ENCODE results near the gene SLC9A7. TPM values are rescaled to one million over a fixed set of nuclear protein-coding genes. Genes with fewer than 3 reads are reported as not detected.

SLC9A7 gene
- total RNA-seq, 4 donors from 2014 or later = 2.8 to 10.7 (median 3.3) TPM

DNA sequence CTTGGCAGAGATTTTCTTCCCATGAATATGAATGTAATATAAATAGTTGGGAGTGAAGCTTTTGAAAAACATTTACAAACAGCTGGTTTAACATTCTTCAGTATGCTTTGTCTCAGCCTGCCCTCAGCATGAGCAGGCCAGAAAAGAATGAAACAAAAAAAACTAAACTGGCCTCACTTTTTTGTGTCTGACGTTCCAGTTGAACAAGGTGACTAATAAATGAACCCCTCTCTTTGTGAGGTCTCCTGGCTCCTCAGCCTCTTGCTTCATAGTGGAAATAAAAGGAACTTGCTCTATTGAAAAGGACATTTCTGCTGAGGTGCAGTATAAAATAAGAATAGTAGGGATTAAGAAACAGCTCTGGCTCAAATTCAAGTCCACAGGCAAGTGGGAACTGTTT lies 176.0 kb downstream of the SLC9A7 start:
- Histone ChIP-seq H3K36me3 (no peaks in the 10 kb centered on the region), H3K27me3 (no peaks in the 10 kb centered on the region), H3K4me3 (no peak overlapping the region), H3K9me3 (no peaks in the 10 kb centered on the region), H3K4me1 (peaks cover 17 to 29% (median 17%) of the 10 kb centered on the region in 4 donors), H3K27ac (replicated peaks in 1 of 4) (peak overlapping the region; percentile 17 to 67 (median 56))
- peak in 1 of 2 donors; percentile 23 for TF ChIP-seq POLR2AphosphoS5 (IDR thresholded peaks at IDR 0.05)
- no peak for TF ChIP-seq EP300 (IDR thresholded peaks at IDR 0.05)
- no peak for DNase-seq (ENCODE audit: extremely low spot score)
- WGBS = 20% methylated on average over 1 of the region's 1 CpG
- intact Hi-C loops (cut with DNase I) = no loop called here

DNA sequence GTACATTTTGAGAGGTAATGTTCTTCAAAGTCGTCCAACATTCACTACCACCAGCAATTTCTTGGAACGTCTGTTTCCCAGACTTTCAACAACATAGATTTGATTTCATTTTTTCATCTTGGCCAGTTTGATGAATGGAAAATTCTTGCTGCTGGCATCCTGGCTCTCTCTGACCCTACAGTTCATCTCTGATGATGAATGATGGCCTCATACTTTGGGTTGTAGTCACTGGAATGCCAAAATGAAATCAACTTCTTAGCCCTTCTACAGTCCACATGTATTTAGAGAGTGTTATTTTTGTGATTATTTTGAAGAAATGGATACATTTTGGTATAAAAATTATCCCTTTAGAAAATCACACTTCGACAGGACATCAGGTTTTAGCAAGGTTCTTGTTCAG lies 176.6 kb downstream of the SLC9A7 start:
- no peak overlapping the region for H3K4me3 ChIP-seq
- H3K27ac ChIP-seq (replicated peaks in 1 of 4) = peak overlapping the region; percentile 17 to 67 (median 56)
- no peaks in the 10 kb centered on the region for H3K27me3 ChIP-seq
- no peaks in the 10 kb centered on the region for H3K36me3 ChIP-seq
- no peak for DNase-seq (ENCODE audit: extremely low spot score)
- peaks cover 14 to 26% (median 19%) of the 10 kb centered on the region in 4 donors for H3K4me1 ChIP-seq
- no peaks in the 10 kb centered on the region for H3K9me3 ChIP-seq
- TF ChIP-seq POLR2AphosphoS5 (IDR thresholded peaks at IDR 0.05) (no peak), POLR2A (IDR thresholded peaks at IDR 0.05; ENCODE audit: low read depth) (no peak), EP300 (IDR thresholded peaks at IDR 0.05) (no peak)
- TF ChIP-seq, protein P1, sequence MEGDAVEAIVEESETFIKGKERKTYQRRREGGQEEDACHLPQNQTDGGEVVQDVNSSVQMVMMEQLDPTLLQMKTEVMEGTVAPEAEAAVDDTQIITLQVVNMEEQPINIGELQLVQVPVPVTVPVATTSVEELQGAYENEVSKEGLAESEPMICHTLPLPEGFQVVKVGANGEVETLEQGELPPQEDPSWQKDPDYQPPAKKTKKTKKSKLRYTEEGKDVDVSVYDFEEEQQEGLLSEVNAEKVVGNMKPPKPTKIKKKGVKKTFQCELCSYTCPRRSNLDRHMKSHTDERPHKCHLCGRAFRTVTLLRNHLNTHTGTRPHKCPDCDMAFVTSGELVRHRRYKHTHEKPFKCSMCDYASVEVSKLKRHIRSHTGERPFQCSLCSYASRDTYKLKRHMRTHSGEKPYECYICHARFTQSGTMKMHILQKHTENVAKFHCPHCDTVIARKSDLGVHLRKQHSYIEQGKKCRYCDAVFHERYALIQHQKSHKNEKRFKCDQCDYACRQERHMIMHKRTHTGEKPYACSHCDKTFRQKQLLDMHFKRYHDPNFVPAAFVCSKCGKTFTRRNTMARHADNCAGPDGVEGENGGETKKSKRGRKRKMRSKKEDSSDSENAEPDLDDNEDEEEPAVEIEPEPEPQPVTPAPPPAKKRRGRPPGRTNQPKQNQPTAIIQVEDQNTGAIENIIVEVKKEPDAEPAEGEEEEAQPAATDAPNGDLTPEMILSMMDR (IDR thresholded peaks at IDR 0.05) = no peak
- intact Hi-C loops (cut with DNase I) = no loop called here
- 44% methylated on average over 3 of the region's 3 CpGs for WGBS

DNA sequence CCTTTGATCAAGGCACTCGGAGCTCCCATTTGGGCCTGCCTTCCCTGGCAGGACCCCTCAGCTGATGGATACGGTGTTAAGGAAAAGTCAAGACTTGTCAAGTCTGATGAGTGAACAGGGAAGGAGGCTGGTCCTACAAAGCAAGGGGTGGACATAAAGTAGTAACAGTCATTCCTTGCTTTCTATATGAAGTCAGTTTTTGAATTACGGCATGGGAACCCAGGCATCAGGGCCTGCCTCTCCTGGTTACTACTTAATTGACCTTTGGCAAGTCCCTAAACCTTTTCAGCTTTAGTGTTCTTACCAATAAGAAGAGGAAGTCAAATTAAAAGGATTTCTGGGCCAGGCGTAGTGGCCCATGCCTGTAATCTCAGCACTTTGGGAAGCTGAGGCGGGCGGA lies 178.3 kb downstream of the SLC9A7 start:
- 89% methylated on average over 6 of the region's 6 CpGs for WGBS
- Histone ChIP-seq H3K27ac (replicated peaks in 1 of 4) (no peak overlapping the region), H3K4me3 (no peak overlapping the region), H3K9me3 (no peaks in the 10 kb centered on the region), H3K36me3 (no peaks in the 10 kb centered on the region), H3K27me3 (no peaks in the 10 kb centered on the region), H3K4me1 (peaks cover 13 to 23% (median 16%) of the 10 kb centered on the region in 4 donors)
- intact Hi-C loops (cut with DNase I) = no loop called here
- TF ChIP-seq POLR2AphosphoS5 (IDR thresholded peaks at IDR 0.05) (no peak), EP300 (IDR thresholded peaks at IDR 0.05) (no peak), POLR2A (IDR thresholded peaks at IDR 0.05; ENCODE audit: low read depth) (no peak)
- TF ChIP-seq, protein P1 (IDR thresholded peaks at IDR 0.05) = no peak
- DNase-seq (ENCODE audit: extremely low spot score) = no peak

DNA sequence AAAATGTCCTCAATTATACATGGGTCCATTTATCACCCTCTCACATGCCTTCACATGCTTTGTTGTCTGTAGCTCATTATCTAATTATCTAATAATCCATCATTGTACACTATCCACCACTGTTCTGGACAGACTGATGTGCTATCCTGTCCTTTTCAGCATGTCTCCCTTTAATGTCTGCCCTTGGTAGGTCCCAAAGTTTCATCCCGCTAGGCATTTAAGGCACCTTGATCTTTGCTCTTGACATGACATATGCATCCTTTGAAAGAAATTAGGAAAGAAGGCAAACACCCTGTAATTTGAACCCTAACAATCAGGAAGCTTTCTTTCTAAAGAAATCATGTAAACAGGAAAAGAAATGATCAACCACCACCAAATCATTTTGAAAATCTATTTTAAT lies 179.7 kb downstream of the SLC9A7 start:
- H3K9me3 ChIP-seq = no peaks in the 10 kb centered on the region
- H3K27ac ChIP-seq (replicated peaks in 1 of 4) = no peak overlapping the region
- H3K4me1 ChIP-seq = peaks cover 13 to 36% (median 28%) of the 10 kb centered on the region in 4 donors
- H3K27me3 ChIP-seq = peaks cover 0 to 9% (median 0%) of the 10 kb centered on the region in 4 donors
- 84% methylated on average over 1 of the region's 1 CpG for WGBS
- DNase-seq (ENCODE audit: extremely low spot score) = no peak
- intact Hi-C loops (cut with DNase I) = no loop called here
- H3K36me3 ChIP-seq = no peaks in the 10 kb centered on the region
- H3K4me3 ChIP-seq = no peak overlapping the region
- TF ChIP-seq POLR2A (IDR thresholded peaks at IDR 0.05; ENCODE audit: low read depth) = no peak

DNA sequence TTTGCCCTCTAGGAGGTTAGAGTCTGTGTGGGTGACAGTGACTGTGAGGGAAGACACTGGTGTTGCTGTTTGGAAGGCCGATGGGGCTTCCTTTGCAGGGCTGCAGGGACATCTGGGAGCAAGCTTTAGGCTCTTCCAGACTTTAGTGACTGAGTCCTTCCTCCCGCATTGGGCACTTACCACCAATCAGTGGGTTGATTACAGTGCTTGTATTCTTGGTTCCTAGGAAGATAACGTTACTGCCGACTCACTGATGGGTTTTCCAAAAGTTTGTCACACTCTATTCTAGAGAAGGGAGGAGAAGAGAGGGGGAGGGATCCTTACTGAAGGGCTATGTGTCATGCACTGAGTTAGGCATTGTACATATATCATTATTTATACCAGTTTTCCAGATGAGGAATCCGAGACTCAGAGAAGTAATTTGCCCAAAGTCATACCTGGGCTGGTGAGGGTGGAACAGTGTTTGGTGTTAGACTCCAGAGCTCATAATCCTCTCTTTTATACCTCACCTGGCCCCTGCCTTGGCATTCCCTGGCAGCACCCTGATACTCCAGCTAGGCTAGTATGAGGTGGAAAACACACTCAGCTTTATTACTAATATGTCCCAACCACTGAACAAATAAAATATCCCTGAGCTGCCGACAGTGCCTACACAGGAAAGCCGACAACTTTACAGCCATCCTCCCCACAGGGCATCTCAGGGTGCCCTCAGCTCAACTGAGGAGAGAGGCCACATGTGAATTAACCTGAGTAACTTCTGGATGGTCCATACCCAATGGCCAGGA lies 181.5 kb downstream of the SLC9A7 start:
- Histone ChIP-seq H3K36me3 (no peaks in the 10 kb centered on the region), H3K4me3 (no peak overlapping the region), H3K9me3 (peaks cover 0 to 8% (median 0%) of the 10 kb centered on the region in 4 donors), H3K27me3 (peaks cover 0 to 9% (median 0%) of the 10 kb centered on the region in 4 donors), H3K4me1 (peaks cover 7 to 29% (median 22%) of the 10 kb centered on the region in 4 donors), H3K27ac (replicated peaks in 1 of 4) (peak overlapping the region in 2 of 4 donors; percentile 23 to 39)
- intact Hi-C loops (cut with DNase I) = no loop called here
- no peak for DNase-seq (ENCODE audit: extremely low spot score)
- WGBS = 81% methylated on average over 7 of the region's 7 CpGs
- TF ChIP-seq POLR2AphosphoS5 (IDR thresholded peaks at IDR 0.05) = no peak
- TF ChIP-seq, protein P1 (IDR thresholded peaks at IDR 0.05) = no peak
- no peak for TF ChIP-seq EP300 (IDR thresholded peaks at IDR 0.05)
